ENCODE results near the gene DOCK3.
"Not testable (repeated sequence)": the region's sequence is repeated elsewhere in the genome, so short reads cannot be mapped to it uniquely, and the experiment has no call there.

Gene DOCK3

DNA sequence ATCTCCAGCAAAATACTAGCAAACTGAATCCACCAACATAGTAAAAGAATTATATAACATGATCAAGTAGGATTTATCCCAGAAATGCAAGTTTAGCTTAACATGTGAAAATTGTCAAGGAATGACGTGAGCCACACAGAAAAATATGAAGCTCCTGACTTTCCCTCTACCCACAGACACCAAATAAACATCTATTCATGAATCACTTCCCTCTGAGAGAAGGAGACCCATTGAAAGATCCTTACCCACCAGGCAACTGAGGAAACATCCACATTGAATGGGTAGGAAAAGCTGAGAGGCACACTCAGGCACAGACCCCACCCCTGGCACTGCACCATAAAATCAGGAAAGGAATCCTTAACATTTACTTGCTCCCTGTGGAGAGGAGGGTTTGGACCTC is 608.2 kb downstream of the DOCK3 start:
- Histone ChIP-seq H3K9me3 (ENCODE audit: control insufficient read depth in 1 of 2, low read length in 2 of 2) (peaks cover 0 to 4% of the 10 kb centered on the region in 2 donors), H3K4me3 (ENCODE audit: low read depth in 1 of 2, low read length in 2 of 2) (no peak overlapping the region), H3K27ac (ENCODE audit: low read length) (no peak overlapping the region), H3K4me1 (ENCODE audit: control insufficient read depth in 1 of 2, insufficient read depth in 2 of 2, low read length in 2 of 2) (no peaks in the 10 kb centered on the region), H3K36me3 (ENCODE audit: control insufficient read depth in 1 of 2, insufficient read depth in 2 of 2, low read length in 2 of 2) (no peaks in the 10 kb centered on the region), H3K27me3 (ENCODE audit: low read depth, low read length) (no peaks in the 10 kb centered on the region)

DNA sequence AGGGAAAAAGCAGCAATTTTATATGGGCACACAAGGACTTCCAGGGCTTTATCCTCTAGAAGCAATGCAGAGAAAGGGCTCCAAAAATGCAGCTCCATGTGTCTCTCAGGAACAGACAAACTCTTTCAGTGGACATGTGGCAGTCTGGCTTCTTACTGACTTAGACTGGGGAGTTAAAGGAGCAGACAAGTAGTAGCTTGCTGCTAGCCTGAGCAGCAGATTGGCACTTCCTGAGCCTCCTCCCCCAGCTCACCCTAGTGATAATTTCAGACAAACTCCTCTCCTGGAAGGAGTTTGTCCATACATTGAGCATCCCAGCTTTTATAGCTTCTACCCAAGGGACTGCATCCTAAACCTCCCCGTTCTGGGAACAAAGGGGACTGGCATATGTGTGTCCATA is 608.7 kb downstream of the DOCK3 start:
- no peaks in the 10 kb centered on the region for H3K27me3 ChIP-seq (ENCODE audit: low read depth, low read length)

DNA sequence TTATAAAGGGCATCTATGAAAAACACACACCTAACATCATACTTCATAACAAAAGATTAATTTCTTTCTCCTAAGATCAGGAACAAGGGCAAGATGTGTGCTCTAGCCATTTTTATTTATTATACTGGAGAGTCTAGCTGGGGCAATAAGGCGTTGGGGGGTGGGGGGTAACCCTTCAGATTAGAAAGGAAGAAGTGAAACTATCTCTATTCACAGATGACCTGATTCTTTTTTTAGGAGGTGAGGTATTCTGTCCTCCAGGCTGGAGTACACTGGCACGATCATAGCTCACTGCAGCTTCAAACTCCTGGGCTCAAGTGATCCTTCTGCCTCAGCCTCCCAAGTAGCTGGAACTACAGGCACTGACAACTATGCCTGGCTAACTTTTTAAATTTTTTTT is 620.9 kb downstream of the DOCK3 start:
- Histone ChIP-seq H3K4me1 (ENCODE audit: control insufficient read depth in 1 of 2, insufficient read depth in 2 of 2, low read length in 2 of 2) (no peaks in the 10 kb centered on the region), H3K27ac (ENCODE audit: low read length) (no peak overlapping the region), H3K36me3 (ENCODE audit: control insufficient read depth in 1 of 2, insufficient read depth in 2 of 2, low read length in 2 of 2) (no peaks in the 10 kb centered on the region), H3K4me3 (ENCODE audit: low read depth in 1 of 2, low read length in 2 of 2) (no peak overlapping the region), H3K9me3 (ENCODE audit: control insufficient read depth in 1 of 2, low read length in 2 of 2) (peaks cover 0 to 16% of the 10 kb centered on the region in 2 donors), H3K27me3 (ENCODE audit: low read depth, low read length) (no peaks in the 10 kb centered on the region)

More for the DNA sequence above, 608.7 kb downstream of the DOCK3 start:
- Histone ChIP-seq H3K4me1 (ENCODE audit: control insufficient read depth in 1 of 2, insufficient read depth in 2 of 2, low read length in 2 of 2) (no peaks in the 10 kb centered on the region), H3K9me3 (ENCODE audit: control insufficient read depth in 1 of 2, low read length in 2 of 2) (peaks cover 0 to 4% of the 10 kb centered on the region in 2 donors), H3K4me3 (ENCODE audit: low read depth in 1 of 2, low read length in 2 of 2) (no peak overlapping the region), H3K36me3 (ENCODE audit: control insufficient read depth in 1 of 2, insufficient read depth in 2 of 2, low read length in 2 of 2) (no peaks in the 10 kb centered on the region), H3K27ac (ENCODE audit: low read length) (no peak overlapping the region)

DNA sequence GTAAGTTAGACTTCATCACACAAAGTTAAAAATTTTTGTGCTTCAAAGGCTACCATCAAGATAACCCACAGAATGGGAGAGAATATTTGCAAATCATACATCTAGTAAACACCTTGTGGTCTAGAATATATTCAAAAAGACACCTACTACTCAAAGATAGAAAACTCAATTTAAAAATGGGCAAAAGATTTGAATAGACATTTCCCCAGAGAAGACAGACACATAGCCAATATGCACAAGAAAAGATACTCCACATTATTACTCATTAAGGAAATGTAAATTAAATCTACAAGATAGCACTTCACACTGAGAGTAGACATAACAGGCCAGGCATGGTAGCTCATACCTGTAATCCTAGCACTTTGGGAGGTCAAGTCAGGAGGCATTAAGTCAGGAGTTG is 622.6 kb downstream of the DOCK3 start:
- Histone ChIP-seq H3K4me1 (ENCODE audit: control insufficient read depth in 1 of 2, insufficient read depth in 2 of 2, low read length in 2 of 2) (no peaks in the 10 kb centered on the region), H3K36me3 (ENCODE audit: control insufficient read depth in 1 of 2, insufficient read depth in 2 of 2, low read length in 2 of 2) (no peaks in the 10 kb centered on the region), H3K27me3 (ENCODE audit: low read depth, low read length) (no peaks in the 10 kb centered on the region), H3K9me3 (ENCODE audit: control insufficient read depth in 1 of 2, low read length in 2 of 2) (peaks cover 0 to 14% of the 10 kb centered on the region in 2 donors), H3K4me3 (ENCODE audit: low read depth in 1 of 2, low read length in 2 of 2) (no peak overlapping the region), H3K27ac (ENCODE audit: low read length) (no peak overlapping the region)

DNA sequence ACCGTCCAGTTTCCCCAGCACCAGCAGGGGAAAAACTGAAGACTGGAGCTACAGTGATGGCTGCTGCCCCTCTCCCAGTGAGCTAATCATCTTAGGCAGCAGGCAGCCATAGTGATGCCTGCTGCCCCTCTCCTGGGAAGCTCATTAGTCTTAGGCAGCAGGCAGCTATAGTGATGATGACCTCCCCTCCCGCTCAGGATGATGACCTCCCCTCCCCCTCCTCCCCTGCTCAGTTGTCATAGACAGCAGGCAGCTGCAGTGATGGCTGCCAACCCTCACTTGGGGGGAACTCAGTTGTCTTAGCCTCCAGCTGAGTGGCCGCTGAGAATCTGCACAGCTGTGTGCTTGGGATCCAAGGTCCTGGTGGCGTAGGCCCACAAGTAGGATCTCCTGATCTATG is 629.5 kb downstream of the DOCK3 start:
- H3K27me3 ChIP-seq (ENCODE audit: low read depth, low read length): no peaks in the 10 kb centered on the region
- H3K27ac ChIP-seq (ENCODE audit: low read length): no peak overlapping the region
- no peaks in the 10 kb centered on the region for H3K36me3 ChIP-seq (ENCODE audit: control insufficient read depth in 1 of 2, insufficient read depth in 2 of 2, low read length in 2 of 2)
- no peak overlapping the region for H3K4me3 ChIP-seq (ENCODE audit: low read depth in 1 of 2, low read length in 2 of 2)
- H3K9me3 ChIP-seq (ENCODE audit: control insufficient read depth in 1 of 2, low read length in 2 of 2): peaks cover 0 to 10% of the 10 kb centered on the region in 2 donors
- H3K4me1 ChIP-seq (ENCODE audit: control insufficient read depth in 1 of 2, insufficient read depth in 2 of 2, low read length in 2 of 2): no peaks in the 10 kb centered on the region

DNA sequence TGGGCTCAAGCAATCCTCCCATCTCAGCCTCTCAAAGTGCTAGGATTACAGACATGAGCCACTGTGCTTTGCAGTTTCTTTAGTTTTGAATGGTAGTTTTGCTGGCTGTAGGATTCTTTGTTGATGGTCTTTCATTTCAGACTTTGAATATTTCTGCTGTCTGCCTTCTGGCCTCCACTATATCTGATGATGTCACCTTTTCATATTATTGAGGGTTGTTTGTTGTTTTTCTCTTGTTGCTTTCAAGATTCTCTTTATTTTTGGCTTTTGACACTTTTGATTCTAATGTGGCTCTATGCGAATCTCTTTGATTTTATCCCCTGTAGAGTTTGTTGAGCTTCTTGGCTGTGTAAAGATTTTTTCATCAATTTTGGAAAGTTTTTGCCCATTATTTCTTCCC is 631.4 kb downstream of the DOCK3 start:
- Histone ChIP-seq H3K27me3 (ENCODE audit: low read depth, low read length) (no peaks in the 10 kb centered on the region), H3K4me1 (ENCODE audit: control insufficient read depth in 1 of 2, insufficient read depth in 2 of 2, low read length in 2 of 2) (no peaks in the 10 kb centered on the region), H3K9me3 (ENCODE audit: control insufficient read depth in 1 of 2, low read length in 2 of 2) (peaks cover 0 to 10% of the 10 kb centered on the region in 2 donors), H3K27ac (ENCODE audit: low read length) (no peak overlapping the region), H3K36me3 (ENCODE audit: control insufficient read depth in 1 of 2, insufficient read depth in 2 of 2, low read length in 2 of 2) (no peaks in the 10 kb centered on the region), H3K4me3 (ENCODE audit: low read depth in 1 of 2, low read length in 2 of 2) (no peak overlapping the region)

DNA sequence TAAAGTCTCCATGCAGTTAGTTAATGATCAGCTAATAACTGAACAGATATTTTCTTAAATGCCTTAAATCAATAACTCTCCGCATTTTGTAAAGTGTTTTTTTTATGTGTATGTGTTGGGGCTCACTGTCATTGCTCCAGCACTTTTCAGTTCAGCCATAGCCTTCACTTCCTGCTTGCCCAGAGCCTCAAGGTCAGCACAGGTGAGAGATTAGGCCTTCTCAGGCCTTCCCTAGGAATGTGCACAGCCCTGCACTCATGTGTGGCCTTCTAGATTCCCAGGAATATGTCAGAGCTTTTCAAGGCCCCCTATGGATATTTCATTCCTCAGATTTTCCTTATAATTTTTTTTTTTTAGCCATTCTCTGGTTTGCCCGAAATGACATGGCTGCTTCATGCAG is 632.7 kb downstream of the DOCK3 start:
- no peak overlapping the region for H3K4me3 ChIP-seq (ENCODE audit: low read depth in 1 of 2, low read length in 2 of 2)

DNA sequence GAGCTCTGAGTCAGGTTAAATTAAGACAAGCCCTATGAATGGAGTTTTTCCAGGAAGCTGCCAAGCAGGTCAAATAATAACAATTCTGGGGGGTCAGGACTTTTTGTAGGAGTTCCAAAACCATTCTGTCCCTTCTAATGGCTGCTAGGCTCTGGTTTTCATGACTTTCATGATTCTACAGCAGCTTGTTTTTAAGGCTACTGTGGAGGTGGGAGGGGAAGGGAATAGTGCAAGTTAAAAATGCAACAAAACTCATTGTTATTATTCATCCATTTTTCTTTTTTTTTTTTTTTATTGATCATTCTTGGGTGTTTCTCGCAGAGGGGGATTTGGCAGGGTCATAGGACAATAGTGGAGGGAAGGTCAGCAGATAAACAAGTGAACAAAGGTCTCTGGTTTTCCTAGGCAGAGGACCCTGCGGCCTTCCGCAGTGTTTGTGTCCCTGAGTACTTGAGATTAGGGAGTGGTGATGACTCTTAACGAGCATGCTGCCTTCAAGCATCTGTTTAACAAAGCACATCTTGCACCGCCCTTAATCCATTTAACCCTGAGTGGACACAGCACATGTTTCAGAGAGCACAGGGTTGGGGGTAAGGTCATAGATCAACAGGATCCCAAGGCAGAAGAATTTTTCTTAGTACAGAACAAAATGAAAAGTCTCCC is 633.3 kb downstream of the DOCK3 start:
- H3K4me1 ChIP-seq (ENCODE audit: control insufficient read depth in 1 of 2, insufficient read depth in 2 of 2, low read length in 2 of 2); H3K27ac ChIP-seq (ENCODE audit: low read length); H3K4me3 ChIP-seq (ENCODE audit: low read depth in 1 of 2, low read length in 2 of 2); H3K27me3 ChIP-seq (ENCODE audit: low read depth, low read length); H3K9me3 ChIP-seq (ENCODE audit: control insufficient read depth in 1 of 2, low read length in 2 of 2); H3K36me3 ChIP-seq (ENCODE audit: control insufficient read depth in 1 of 2, insufficient read depth in 2 of 2, low read length in 2 of 2): not testable (repeated sequence)

More for the DNA sequence above, 632.7 kb downstream of the DOCK3 start:
- H3K9me3 ChIP-seq (ENCODE audit: control insufficient read depth in 1 of 2, low read length in 2 of 2): peaks cover 0 to 3% of the 10 kb centered on the region in 2 donors
- H3K27ac ChIP-seq (ENCODE audit: low read length): no peak overlapping the region
- no peaks in the 10 kb centered on the region for H3K27me3 ChIP-seq (ENCODE audit: low read depth, low read length)
- H3K36me3 ChIP-seq (ENCODE audit: control insufficient read depth in 1 of 2, insufficient read depth in 2 of 2, low read length in 2 of 2): no peaks in the 10 kb centered on the region
- H3K4me1 ChIP-seq (ENCODE audit: control insufficient read depth in 1 of 2, insufficient read depth in 2 of 2, low read length in 2 of 2): no peaks in the 10 kb centered on the region

DNA sequence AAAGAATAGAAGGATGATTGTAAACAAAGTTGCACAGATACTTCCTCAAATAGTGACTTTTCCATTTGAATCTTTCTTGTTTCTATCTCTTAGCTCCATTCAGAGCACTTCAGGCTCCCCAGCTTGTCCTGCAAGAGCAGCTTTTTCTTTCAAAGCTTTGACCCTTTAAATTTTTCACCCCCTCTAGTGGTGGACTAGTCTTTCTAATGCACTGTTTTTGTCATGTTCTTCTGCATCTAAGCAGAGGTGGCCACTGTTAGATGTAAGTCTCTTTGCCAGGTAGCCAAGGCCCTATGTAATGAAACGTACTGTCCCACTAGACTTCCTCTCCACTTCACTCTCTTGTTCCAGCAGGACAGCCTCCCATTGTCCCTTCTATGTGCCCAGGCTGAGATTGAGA is 636.3 kb downstream of the DOCK3 start:
- no peak overlapping the region for H3K27ac ChIP-seq (ENCODE audit: low read length)
- H3K4me3 ChIP-seq (ENCODE audit: low read depth in 1 of 2, low read length in 2 of 2): no peak overlapping the region
- H3K9me3 ChIP-seq (ENCODE audit: control insufficient read depth in 1 of 2, low read length in 2 of 2): peaks cover 0 to 3% of the 10 kb centered on the region in 2 donors
- no peaks in the 10 kb centered on the region for H3K4me1 ChIP-seq (ENCODE audit: control insufficient read depth in 1 of 2, insufficient read depth in 2 of 2, low read length in 2 of 2)
- no peaks in the 10 kb centered on the region for H3K27me3 ChIP-seq (ENCODE audit: low read depth, low read length)
- no peaks in the 10 kb centered on the region for H3K36me3 ChIP-seq (ENCODE audit: control insufficient read depth in 1 of 2, insufficient read depth in 2 of 2, low read length in 2 of 2)

DNA sequence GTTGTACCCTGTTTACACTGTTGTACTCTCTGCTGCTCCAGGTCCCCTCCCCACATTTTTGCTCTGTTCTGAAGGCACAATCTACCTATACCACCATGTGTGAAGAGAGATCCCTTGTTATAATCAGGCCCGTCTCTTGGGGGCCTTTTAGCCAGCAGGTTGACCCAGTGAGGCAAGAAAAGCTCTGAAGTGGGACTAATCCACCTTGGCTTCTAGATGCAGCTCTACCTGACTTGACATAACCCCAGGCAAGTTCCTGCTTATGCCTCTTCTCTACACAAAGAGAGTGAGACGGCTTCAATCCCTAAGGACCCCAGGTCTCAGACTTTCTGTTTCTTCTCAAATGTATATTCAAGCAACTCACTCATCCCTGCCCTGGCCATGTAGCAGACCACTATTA is 653.5 kb downstream of the DOCK3 start:
- Histone ChIP-seq H3K4me1 (ENCODE audit: control insufficient read depth in 1 of 2, insufficient read depth in 2 of 2, low read length in 2 of 2) (no peaks in the 10 kb centered on the region), H3K4me3 (ENCODE audit: low read depth in 1 of 2, low read length in 2 of 2) (no peak overlapping the region), H3K27ac (ENCODE audit: low read length) (no peak overlapping the region), H3K27me3 (ENCODE audit: low read depth, low read length) (no peaks in the 10 kb centered on the region), H3K36me3 (ENCODE audit: control insufficient read depth in 1 of 2, insufficient read depth in 2 of 2, low read length in 2 of 2) (no peaks in the 10 kb centered on the region), H3K9me3 (ENCODE audit: control insufficient read depth in 1 of 2, low read length in 2 of 2) (peaks cover 0 to 2% of the 10 kb centered on the region in 2 donors)

DNA sequence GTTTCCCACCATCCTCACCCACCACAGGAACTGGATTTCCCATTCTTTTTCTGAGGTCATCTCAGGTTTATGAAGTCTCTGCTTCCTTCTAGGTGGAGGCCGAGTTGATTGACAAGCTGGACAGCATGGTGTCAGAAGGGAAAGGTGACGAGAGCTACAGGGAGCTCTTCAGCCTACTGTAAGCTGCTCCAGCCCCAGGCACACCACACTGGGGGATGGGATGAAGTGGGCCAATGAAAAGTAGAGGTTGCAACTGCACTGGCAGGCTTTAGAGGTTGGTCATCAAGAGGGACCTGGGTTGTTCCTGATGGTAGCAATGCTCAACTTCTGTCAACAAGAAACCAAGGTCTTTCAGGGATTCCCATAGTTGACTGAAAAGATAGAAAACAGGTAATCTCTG is 655.3 kb downstream of the DOCK3 start:
- H3K27me3 ChIP-seq (ENCODE audit: low read depth, low read length): no peaks in the 10 kb centered on the region
- no peak overlapping the region for H3K27ac ChIP-seq (ENCODE audit: low read length)
- no peaks in the 10 kb centered on the region for H3K36me3 ChIP-seq (ENCODE audit: control insufficient read depth in 1 of 2, insufficient read depth in 2 of 2, low read length in 2 of 2)
- peaks cover 0 to 2% of the 10 kb centered on the region in 2 donors for H3K9me3 ChIP-seq (ENCODE audit: control insufficient read depth in 1 of 2, low read length in 2 of 2)
- no peak overlapping the region for H3K4me3 ChIP-seq (ENCODE audit: low read depth in 1 of 2, low read length in 2 of 2)
- H3K4me1 ChIP-seq (ENCODE audit: control insufficient read depth in 1 of 2, insufficient read depth in 2 of 2, low read length in 2 of 2): no peaks in the 10 kb centered on the region

DNA sequence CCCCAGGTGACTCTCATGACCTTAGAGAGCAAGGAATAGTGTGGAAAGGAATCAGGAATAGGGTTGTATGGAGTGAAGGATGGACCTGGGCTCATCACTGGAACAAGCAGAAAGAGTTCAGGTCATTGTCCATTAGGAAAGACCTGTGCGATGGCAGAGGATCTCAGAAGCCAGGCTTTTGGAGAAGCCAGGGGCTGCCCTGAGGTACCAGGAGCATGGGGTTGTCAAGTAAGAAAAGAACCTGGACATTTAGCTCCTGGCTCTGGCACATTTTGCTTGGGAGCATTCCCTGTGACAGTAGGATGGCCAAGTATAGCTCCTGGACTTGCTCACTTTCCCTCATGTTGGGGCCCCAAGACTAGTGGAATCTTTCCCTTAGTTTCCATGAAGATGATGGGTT is 657.4 kb downstream of the DOCK3 start:
- no peaks in the 10 kb centered on the region for H3K4me1 ChIP-seq (ENCODE audit: control insufficient read depth in 1 of 2, insufficient read depth in 2 of 2, low read length in 2 of 2)
- H3K9me3 ChIP-seq (ENCODE audit: control insufficient read depth in 1 of 2, low read length in 2 of 2): no peaks in the 10 kb centered on the region
- H3K27me3 ChIP-seq (ENCODE audit: low read depth, low read length): no peaks in the 10 kb centered on the region
- no peak overlapping the region for H3K4me3 ChIP-seq (ENCODE audit: low read depth in 1 of 2, low read length in 2 of 2)
- H3K36me3 ChIP-seq (ENCODE audit: control insufficient read depth in 1 of 2, insufficient read depth in 2 of 2, low read length in 2 of 2): no peaks in the 10 kb centered on the region
- no peak overlapping the region for H3K27ac ChIP-seq (ENCODE audit: low read length)
